ENCODE results near the gene ZNF329. TPM values are rescaled to one million over a fixed set of nuclear protein-coding genes. Genes with fewer than 3 reads are reported as not detected.
A peak's percentile ranks its signal among the peaks of the same experiment; 100 is the strongest.

The ZNF329 gene
- total RNA-seq (2014; rRNA removed; shearing (Covaris generic)) = 3.1 and 3.2 TPM in 2 replicates
- total RNA-seq (2022) = 3.1 and 3.4 TPM in 2 replicates
- percentile 45 among the genes with signal in this experiment for Bru-seq, nascent RNA
- BruChase-seq, experiment 1, labeled RNA remaining after a 6-hour chase = percentile 41 among the genes with signal in this experiment
- BruChase-seq, experiment 2, labeled RNA remaining after a 2-hour chase = percentile 45 among the genes with signal in this experiment
- long read RNA-seq, partial matches to known transcripts = 0 of 1 reads
- long read RNA-seq, other reads (novel, unspliced or antisense) = 1 of 1 reads

GRCh38 chr19:58150328-58150921 is at the start of gene ZNF329:
Gene ZNF329 (minus strand): TSS chr19:58150789. CDS start chr19:58129503, 21,286 bp downstream.
- Histone ChIP-seq H3K4me3 (ENCODE audit: low read depth, low read length, poor library complexity, severe bottlenecking) (peak within 1 kb of the TSS; percentile 81), H3K27ac (ENCODE audit: low read depth, low read length, poor library complexity, severe bottlenecking) (no peak within 1 kb of the TSS), H3K36me3 (ENCODE audit: insufficient read depth, low read length) (no peaks in the 10 kb centered on the region), H3K4me1 (ENCODE audit: insufficient read depth, low read length, poor library complexity, severe bottlenecking) (peaks cover 4% of the 10 kb centered on the region), H3K79me2 (ENCODE audit: insufficient read depth, low read depth, low read length) (no peaks in the 10 kb centered on the region), H2AFZ (ENCODE audit: low read length) (peak within 1 kb of the TSS; percentile 92), H3K4me2 (ENCODE audit: low read length) (peak within 1 kb of the TSS; percentile 84), H3K9me3 (ENCODE audit: low read length) (peaks cover 33% of the 10 kb centered on the region), H4K20me1 (ENCODE audit: insufficient read depth, low read length) (no peaks in the 10 kb centered on the region), H3K9me2 (ENCODE audit: insufficient read depth, low read length) (no peaks in the 10 kb centered on the region)
- POLR2A ChIA-PET = no interaction called here
- CTCF ChIA-PET (ENCODE audit: unreplicated experiment) = no interaction called here
- intact Hi-C loops (cut with micrococcal nuclease; ENCODE audit: unreplicated experiment) = no loop called here
- no peak for TF ChIP-seq EZH2phosphoT487 (IDR thresholded peaks at IDR 0.05; ENCODE audit: borderline replicate concordance, low read depth, low read length)
- TF ChIP-seq CTCF (conservative IDR thresholded peaks at IDR 0.05; ENCODE audit: low read length) = no peak
- DNase-seq (ENCODE audit: low spot score) = peak; percentile 86
- no TSS peak for BruUV-seq (replicated peaks)

- POLR2A ChIA-PET = no interaction called here
- H3K4me3 ChIP-seq (ENCODE audit: low read depth, low read length, poor library complexity, severe bottlenecking) = no peak overlapping the region
- no TSS peak for BruUV-seq (replicated peaks)
Measured at GRCh38 chr19:58196901-58197616, 46.5 kb upstream of the ZNF329 start.

More at GRCh38 chr19:58196901-58197616, 46.5 kb upstream of the ZNF329 start:
- DNase-seq (ENCODE audit: low spot score) = peak; percentile 55
- H3K9me3 ChIP-seq (ENCODE audit: low read length) = peaks cover 69% of the 10 kb centered on the region
- H3K27ac ChIP-seq (ENCODE audit: low read depth, low read length, poor library complexity, severe bottlenecking) = no peak overlapping the region
- no peak overlapping the region for H2AFZ ChIP-seq (ENCODE audit: low read length)
- no peaks in the 10 kb centered on the region for H4K20me1 ChIP-seq (ENCODE audit: insufficient read depth, low read length)
- H3K4me2 ChIP-seq (ENCODE audit: low read length) = no peak overlapping the region
- TF ChIP-seq CTCF (conservative IDR thresholded peaks at IDR 0.05; ENCODE audit: low read length) (no peak), EZH2phosphoT487 (IDR thresholded peaks at IDR 0.05; ENCODE audit: borderline replicate concordance, low read depth, low read length) (no peak)
- peaks cover 96% of the 10 kb centered on the region for H3K36me3 ChIP-seq (ENCODE audit: insufficient read depth, low read length)
- no peaks in the 10 kb centered on the region for H3K79me2 ChIP-seq (ENCODE audit: insufficient read depth, low read depth, low read length)
- no peaks in the 10 kb centered on the region for H3K4me1 ChIP-seq (ENCODE audit: insufficient read depth, low read length, poor library complexity, severe bottlenecking)
- intact Hi-C loops (cut with micrococcal nuclease; ENCODE audit: unreplicated experiment) = no loop called here
- CTCF ChIA-PET (ENCODE audit: unreplicated experiment) = no interaction called here
- no peaks in the 10 kb centered on the region for H3K9me2 ChIP-seq (ENCODE audit: insufficient read depth, low read length)
